CD4-positive, alpha-beta T cell treated with Interleukin-4 for 1 hour (primary cell): ENCODE results near the gene DOK7.
"Not testable (repeated sequence)": the region's sequence is repeated elsewhere in the genome, so short reads cannot be mapped to it uniquely, and the experiment has no call there.

Experiments used
- DNase-seq, 2 donors: peaks; one replicate each; pipeline ENCODE4 v3.0.0-alpha.2; 2020 to 2022

DOK7 gene

GRCh38 chr4:3444351-3445110 lies 18.6 kb upstream of the DOK7 start:
- no peak for DNase-seq

GRCh38 chr4:3445111-3445820 lies 17.8 kb upstream of the DOK7 start:
- no peak for DNase-seq

- DNase-seq, result no peak
These were observed 17.1 kb upstream of the DOK7 start for GRCh38 chr4:3445829-3446545.

- DNase-seq, result no peak
These were observed 16.3 kb upstream of the DOK7 start for GRCh38 chr4:3446631-3447320.

GRCh38 chr4:3447431-3448395 lies 15.4 kb upstream of the DOK7 start:
- DNase-seq, result no peak

GRCh38 chr4:3449047-3449573 lies 14.0 kb upstream of the DOK7 start:
- DNase-seq, result no peak

- no peak for DNase-seq
These were observed 13.3 kb upstream of the DOK7 start for GRCh38 chr4:3449574-3450534.

- DNase-seq, result no peak
These were observed 12.5 kb upstream of the DOK7 start for GRCh38 chr4:3450643-3451042.

- no peak for DNase-seq
These were observed 11.2 kb upstream of the DOK7 start for GRCh38 chr4:3451956-3452355.

GRCh38 chr4:3452376-3452775 lies 10.7 kb upstream of the DOK7 start:
- DNase-seq, result no peak

GRCh38 chr4:3455596-3455995 lies 7.5 kb upstream of the DOK7 start:
- DNase-seq, result not testable (repeated sequence)

- no peak for DNase-seq
These were observed 4.7 kb upstream of the DOK7 start for GRCh38 chr4:3458371-3458770.

GRCh38 chr4:3459156-3459555 lies 4.0 kb upstream of the DOK7 start:
- not testable (repeated sequence) for DNase-seq

- DNase-seq, result no peak
These were observed 2.2 kb upstream of the DOK7 start for GRCh38 chr4:3460926-3461325.

- DNase-seq, result no peak
These were observed 1.4 kb upstream of the DOK7 start for GRCh38 chr4:3461515-3462291.

- DNase-seq, result no peak
These were observed 751 bp upstream of the DOK7 start for GRCh38 chr4:3462321-3462789.

- DNase-seq, result no peak
These were observed 646 bp downstream of the DOK7 start for GRCh38 chr4:3463556-3464348.

GRCh38 chr4:3464349-3464905 lies 1.3 kb downstream of the DOK7 start:
- no peak for DNase-seq
